Stimulated activated naive CD8-positive, alpha-beta T cell treated with anti-CD3 and anti-CD28 coated beads, Interleukin-15, Interleukin-2, amounts not matched to agents 100 ng/mL and 50 ng/mL, for 24 hours (primary cell): ENCODE results near the gene DNAJC5G.

ENCODE experiments used
- H3K27ac Mint-ChIP-seq: one replicate; pipeline ENCODE4 v1.8.0; 2021; ENCODE audit warnings: mild to moderate bottlenecking, mixed read lengths
- H3K27me3 Mint-ChIP-seq: one replicate; pipeline ENCODE4 v1.8.0; 2021; ENCODE audit warnings: mixed read lengths
- H3K36me3 Mint-ChIP-seq: one replicate; pipeline ENCODE4 v1.8.0; 2021; ENCODE audit warnings: low read depth, mixed read lengths
- H3K4me1 Mint-ChIP-seq: one replicate; pipeline ENCODE4 v1.8.0; 2021; ENCODE audit warnings: low read depth, mixed read lengths
- H3K4me3 Mint-ChIP-seq: one replicate; pipeline ENCODE4 v1.8.0; 2021; ENCODE audit warnings: mild to moderate bottlenecking, mixed read lengths
- H3K9me3 Mint-ChIP-seq: one replicate; pipeline ENCODE4 v1.8.0; 2021; ENCODE audit warnings: mixed read lengths

DNAJC5G gene

DNA sequence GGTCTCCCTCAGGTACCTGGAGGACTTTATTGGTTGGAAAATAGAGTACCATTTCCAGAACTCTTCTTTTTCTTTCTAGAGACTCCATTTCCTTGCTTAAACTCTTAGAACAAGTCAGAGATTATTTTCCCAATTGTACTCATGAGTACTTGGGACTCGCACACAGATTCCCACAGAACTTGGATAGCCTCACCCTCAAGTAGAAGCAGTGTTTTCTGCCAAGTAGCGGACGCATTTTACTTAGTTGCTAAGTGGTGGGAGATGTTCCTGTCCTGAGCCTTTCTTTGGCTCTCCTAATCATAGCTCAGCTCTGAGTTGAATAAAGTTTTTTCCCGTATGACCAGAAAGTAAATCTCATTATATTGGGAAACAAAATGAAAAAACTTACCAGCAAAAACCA lies 29.6 kb upstream of the DNAJC5G start:
- no peaks in the 10 kb centered on the region for H3K9me3 Mint-ChIP-seq
- no peaks in the 10 kb centered on the region for H3K4me1 Mint-ChIP-seq
- H3K4me3 Mint-ChIP-seq, result no peak overlapping the region
- H3K27me3 Mint-ChIP-seq, result no peaks in the 10 kb centered on the region
- no peak overlapping the region for H3K27ac Mint-ChIP-seq
- peaks cover 30% of the 10 kb centered on the region for H3K36me3 Mint-ChIP-seq

DNA sequence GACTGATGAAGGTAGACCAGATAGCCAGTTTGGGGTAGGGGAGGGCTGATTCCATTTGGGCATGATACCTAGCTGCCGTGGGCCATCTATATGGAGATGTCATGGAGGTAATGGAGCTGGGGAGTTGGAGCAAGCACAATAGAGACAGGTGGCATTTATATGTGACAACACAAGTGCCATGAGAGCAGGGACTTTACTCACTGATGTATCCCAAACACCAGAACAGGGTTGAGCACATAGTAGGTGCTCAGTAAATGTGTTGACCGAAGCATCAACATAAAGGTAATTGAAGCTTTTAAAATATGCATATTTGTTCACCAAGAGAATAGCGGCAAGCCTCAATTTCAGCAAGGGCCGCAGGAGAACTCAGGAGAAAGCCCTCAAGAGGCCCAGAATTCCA lies 27.3 kb upstream of the DNAJC5G start:
- Mint-ChIP-seq H3K9me3 (no peaks in the 10 kb centered on the region), H3K36me3 (peaks cover 11% of the 10 kb centered on the region), H3K4me3 (no peak overlapping the region), H3K4me1 (no peaks in the 10 kb centered on the region), H3K27me3 (no peaks in the 10 kb centered on the region), H3K27ac (no peak overlapping the region)

DNA sequence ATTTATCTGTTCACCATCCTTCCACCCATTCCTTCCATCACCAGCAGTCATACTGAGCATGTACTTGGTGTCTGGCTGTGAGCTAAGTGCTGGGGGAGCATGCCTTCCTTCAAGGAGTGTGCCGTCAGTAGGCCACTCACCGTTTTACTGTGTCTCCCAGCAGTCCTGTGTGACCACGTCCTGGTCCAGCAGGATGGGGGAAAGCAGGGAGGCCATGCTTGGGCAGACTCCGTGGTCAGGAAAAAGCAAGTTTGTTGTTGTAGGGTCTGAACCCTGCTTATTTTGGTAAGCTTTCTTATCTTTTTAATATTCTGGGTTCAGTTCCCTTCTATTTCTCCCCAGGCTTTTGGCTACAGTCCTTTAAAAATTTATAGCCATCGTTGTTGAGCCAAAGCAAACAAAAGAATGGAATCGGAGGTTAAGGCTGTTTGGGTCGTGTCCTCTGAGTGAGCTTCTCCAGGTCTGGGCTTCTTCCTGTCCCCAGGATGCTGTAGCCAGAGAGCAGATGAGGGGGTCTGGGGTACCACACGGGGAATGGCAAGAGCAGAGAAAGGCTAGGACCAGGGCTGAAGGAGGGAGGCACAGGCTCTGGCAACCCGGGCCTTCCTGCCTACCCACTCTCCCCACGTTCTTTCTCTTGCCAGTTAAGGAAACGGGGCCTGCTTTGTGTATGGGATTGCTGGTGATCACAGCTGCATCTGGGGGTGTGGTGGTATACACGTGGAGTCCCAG lies 25.9 kb upstream of the DNAJC5G start:
- no peaks in the 10 kb centered on the region for H3K9me3 Mint-ChIP-seq
- H3K4me3 Mint-ChIP-seq, result no peak overlapping the region
- H3K27me3 Mint-ChIP-seq, result no peaks in the 10 kb centered on the region
- H3K4me1 Mint-ChIP-seq, result no peaks in the 10 kb centered on the region
- H3K36me3 Mint-ChIP-seq, result peaks cover 1% of the 10 kb centered on the region
- no peak overlapping the region for H3K27ac Mint-ChIP-seq

DNA sequence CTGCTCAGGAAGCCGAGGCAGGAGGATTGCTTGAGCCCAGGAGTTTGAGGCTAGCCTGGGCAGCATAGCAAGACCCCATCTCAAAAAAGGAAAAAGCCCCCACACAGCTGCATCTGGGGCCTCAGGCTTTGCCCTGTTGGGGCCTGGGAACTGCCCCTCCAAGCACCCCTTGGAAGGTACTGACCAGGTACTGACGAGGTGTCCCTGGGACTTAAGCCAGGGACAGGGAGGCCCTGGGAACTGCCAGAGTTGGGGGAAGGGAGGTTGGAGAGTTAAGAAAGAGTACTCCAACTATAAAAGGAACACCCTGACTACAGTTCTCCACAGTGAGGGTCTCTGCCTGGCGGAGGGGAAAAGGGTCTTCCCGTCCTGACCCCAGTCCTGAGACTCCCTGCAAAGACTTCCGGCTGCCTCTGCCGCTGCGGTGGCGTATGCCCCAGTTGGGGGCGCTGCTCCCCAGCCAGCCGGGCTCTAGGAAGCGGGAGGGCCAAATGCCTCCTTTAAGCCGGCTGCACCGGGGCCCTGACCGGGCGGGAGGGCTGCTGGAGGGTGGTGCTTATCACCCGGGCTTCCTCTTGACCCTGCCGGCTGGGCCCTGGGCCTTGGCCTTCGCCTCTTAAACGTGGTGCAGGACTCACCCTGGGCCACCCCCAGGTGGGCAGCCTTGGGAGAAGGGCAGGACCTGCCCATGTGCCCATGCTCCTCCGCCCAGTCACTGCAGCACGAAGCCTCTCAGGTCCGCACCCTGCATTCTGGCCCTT lies 25.2 kb upstream of the DNAJC5G start:
- Mint-ChIP-seq H3K4me3 (no peak overlapping the region), H3K27me3 (peaks cover 7% of the 10 kb centered on the region), H3K36me3 (no peaks in the 10 kb centered on the region), H3K9me3 (no peaks in the 10 kb centered on the region), H3K4me1 (no peaks in the 10 kb centered on the region), H3K27ac (no peak overlapping the region)

DNA sequence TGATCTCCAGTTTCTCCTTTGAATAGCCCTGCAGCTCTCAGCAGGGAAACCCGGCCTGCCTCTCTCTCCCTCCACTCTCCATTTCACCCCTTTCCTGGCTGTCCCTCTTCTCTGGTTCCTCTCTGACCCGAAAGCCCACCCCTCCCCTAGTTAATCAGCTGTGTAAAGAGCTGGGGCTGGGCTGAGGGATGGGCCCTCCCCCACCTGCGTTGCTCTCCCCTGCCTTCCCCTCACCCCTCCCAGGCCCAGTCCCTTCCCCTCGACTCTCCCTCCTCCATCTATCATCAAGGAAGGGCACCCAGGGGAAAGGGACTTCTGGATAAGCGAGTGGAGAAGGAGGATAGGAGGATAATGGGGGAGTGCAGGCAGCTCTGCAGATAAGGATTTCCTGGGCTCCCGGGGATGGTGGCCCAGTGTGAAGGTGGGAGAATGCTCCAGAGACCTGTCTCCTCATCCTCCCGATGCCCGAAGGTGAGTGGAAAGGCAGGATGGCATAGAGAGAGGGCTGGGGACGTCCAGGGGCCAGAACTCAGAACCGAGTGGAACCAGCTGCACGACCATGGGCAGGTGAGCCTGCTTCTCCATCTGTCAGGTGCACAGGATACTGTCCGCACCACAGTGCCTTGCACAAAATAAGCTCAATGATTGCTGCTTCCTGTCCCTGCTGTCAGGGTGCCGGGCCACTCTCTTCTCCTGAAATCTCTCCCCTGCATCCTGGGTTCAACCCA lies 24.4 kb upstream of the DNAJC5G start:
- Mint-ChIP-seq H3K36me3 (no peaks in the 10 kb centered on the region), H3K27me3 (peaks cover 14% of the 10 kb centered on the region), H3K27ac (no peak overlapping the region), H3K9me3 (no peaks in the 10 kb centered on the region), H3K4me3 (no peak overlapping the region), H3K4me1 (no peaks in the 10 kb centered on the region)

DNA sequence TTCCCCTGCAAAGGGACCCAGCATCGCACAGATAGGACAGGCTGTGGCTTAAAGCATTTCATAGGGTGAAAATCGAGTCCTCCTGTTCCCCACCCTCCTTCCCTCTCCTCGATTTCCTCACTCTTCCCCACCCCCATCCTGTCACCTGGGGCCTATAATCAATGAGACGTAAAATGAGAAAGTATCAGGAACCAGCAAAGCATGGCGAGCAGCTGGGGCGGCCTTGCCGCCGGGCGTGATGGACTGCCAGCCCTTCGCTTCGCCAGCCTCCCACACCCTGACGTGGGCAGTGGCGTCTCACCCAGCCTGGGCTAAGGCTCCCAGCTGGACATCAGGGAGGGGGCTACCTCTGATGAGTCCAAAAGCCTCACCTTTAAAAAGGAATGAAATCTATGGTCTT lies 23.5 kb upstream of the DNAJC5G start:
- Mint-ChIP-seq H3K4me1 (no peaks in the 10 kb centered on the region), H3K27ac (no peak overlapping the region), H3K27me3 (peaks cover 14% of the 10 kb centered on the region), H3K4me3 (no peak overlapping the region), H3K36me3 (no peaks in the 10 kb centered on the region), H3K9me3 (no peaks in the 10 kb centered on the region)

DNA sequence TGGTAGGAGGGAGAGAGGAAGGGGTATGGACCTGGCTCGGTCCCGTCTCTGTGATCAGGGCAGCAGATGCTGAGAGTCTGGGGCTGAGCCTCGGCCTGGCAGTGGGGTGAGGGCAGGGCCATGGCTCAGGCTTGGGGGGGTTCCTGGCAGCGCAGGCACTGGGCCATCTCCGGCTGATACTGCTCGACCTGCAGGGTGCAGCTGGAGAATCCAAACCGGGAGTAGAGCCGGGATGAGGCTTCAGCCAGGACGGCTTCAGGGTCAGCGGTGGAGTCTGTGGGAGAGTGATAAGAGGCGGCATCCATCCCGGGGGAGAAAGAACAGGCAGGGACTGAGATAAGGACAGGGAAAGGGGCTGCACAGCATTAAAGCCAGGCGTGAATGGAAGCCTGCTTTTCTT lies 20.0 kb upstream of the DNAJC5G start:
- H3K4me3 Mint-ChIP-seq, result no peak overlapping the region
- no peaks in the 10 kb centered on the region for H3K36me3 Mint-ChIP-seq
- peaks cover 38% of the 10 kb centered on the region for H3K27me3 Mint-ChIP-seq
- no peaks in the 10 kb centered on the region for H3K9me3 Mint-ChIP-seq
- H3K4me1 Mint-ChIP-seq, result no peaks in the 10 kb centered on the region
- H3K27ac Mint-ChIP-seq, result no peak overlapping the region

DNA sequence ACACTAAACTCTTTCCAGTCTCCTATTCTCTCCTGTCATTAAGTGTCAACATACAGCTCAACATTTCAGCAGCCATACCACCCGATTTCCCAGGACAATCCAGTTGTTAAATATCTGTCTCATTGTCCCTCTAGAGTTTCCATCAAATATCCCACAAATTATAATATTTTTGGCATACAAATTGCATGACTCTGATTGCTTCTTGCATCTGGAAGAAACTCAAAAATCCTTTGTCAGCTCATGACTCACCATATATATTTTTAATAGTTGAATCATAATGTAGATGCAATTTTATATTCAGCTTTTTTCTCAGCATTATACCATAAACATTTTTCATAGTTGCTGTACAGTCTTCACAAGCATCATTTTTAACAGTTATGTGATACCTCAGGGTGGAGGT lies 19.6 kb upstream of the DNAJC5G start:
- Mint-ChIP-seq H3K36me3 (no peaks in the 10 kb centered on the region), H3K27me3 (peaks cover 43% of the 10 kb centered on the region), H3K4me1 (no peaks in the 10 kb centered on the region), H3K4me3 (no peak overlapping the region), H3K27ac (no peak overlapping the region), H3K9me3 (no peaks in the 10 kb centered on the region)

DNA sequence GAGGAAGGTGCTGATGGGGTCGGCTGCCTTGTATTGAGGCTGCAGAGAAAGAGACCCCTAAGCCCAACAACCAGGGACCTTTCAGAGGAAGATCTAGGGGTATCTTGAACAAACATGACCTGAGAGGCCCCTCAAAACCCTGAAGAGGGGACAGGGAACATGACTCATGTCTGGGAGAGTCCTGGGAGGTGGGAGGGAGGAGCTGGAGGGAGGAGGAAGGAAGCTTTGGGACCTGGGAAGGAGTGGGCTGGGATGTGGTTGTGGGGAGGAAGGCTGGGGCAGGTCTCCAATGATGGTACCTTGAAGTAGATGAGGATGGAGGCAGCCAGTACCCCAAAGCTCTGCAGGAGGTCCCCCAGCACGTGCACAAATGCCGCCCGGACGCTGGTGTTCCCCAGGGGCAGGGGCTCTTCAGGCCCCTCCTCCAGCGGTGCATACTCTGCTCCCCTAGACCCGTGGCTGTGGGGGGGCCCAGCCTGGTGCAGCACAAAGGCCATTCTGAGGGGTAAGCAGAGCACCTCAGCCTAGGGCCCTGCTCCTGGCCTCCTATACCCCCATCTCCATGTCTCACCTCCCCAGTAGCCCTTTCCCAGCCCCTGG lies 18.3 kb upstream of the DNAJC5G start:
- Mint-ChIP-seq H3K4me1 (peaks cover 10% of the 10 kb centered on the region), H3K27ac (no peak overlapping the region), H3K9me3 (no peaks in the 10 kb centered on the region), H3K36me3 (no peaks in the 10 kb centered on the region), H3K4me3 (no peak overlapping the region), H3K27me3 (peaks cover 56% of the 10 kb centered on the region)

DNA sequence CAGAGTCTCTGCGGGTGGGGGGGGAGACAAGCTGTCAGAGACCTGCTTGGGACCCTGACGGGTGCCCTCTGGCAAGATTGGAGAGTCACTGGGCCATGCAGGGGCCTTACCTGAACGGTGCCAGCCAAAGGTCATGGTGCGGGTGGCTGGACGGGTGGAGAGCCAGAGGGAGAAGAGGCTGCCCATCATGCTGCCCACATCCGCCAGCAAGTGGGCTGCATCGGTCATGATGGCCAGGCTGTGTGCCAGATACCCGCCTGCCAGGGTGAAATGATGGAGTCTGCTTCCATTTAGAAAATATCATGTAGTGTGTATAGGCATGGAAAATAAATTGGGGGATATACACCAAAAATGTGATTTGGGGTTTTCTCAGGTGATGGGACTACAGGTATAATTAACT lies 17.2 kb upstream of the DNAJC5G start:
- H3K27me3 Mint-ChIP-seq, result peaks cover 57% of the 10 kb centered on the region
- H3K36me3 Mint-ChIP-seq, result no peaks in the 10 kb centered on the region
- peaks cover 11% of the 10 kb centered on the region for H3K4me1 Mint-ChIP-seq
- no peaks in the 10 kb centered on the region for H3K9me3 Mint-ChIP-seq
- no peak overlapping the region for H3K4me3 Mint-ChIP-seq
- no peak overlapping the region for H3K27ac Mint-ChIP-seq

DNA sequence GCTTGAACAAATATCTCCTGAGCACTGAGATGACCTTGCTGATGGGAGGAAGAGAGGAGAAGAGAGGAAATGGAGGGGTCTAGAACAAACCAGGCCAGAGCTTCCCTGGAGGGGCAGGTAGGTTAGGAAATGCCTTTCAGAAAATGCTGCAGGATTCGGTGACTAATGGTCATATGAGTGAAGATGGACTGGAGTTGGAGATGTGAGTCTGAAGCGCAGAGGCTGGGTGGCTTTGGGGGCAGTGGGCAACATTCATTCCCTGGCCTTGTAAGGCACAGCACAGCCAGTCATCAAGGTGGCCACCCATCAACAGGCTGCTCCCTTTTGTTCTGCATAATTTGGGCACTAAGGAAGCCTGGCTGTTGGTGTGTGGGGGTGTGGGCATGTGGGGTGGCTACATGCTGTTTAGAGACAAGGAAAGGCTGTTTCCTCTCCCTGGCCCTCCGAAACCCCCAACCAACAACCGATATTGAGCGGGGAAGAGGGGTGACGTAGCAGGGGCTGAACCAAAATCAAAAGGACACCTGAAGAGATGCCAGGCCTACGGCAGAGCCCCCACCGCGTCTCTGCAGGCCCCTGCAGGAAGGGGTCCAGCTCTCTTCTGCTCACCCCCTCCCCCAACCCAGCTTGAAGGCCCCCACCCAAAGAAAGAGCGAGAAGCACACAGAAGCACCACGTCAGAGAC lies 13.8 kb upstream of the DNAJC5G start:
- Mint-ChIP-seq H3K4me1 (peaks cover 29% of the 10 kb centered on the region), H3K27ac (peak overlapping the region; percentile 39), H3K4me3 (peak overlapping the region; percentile 47), H3K36me3 (no peaks in the 10 kb centered on the region), H3K9me3 (no peaks in the 10 kb centered on the region), H3K27me3 (peaks cover 56% of the 10 kb centered on the region)

DNA sequence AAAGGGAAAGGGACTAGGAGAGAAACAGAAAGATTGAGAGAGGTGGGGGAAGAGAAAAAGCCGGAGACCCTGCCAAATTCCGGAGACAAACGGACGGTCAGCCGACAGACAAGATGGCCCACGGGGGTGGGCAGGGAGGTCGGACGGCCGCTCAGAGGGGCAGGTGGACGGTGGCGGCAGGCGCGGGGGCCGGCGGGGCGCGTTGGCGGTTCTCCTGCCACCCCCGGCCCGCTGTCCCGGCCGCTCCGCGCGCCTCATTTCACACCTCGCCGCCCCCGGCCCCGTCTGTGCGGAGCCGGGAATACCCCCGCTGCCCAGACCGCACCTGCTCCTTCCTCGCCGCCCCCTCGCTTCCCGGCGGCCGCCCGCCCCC lies 13.3 kb upstream of the DNAJC5G start:
- Mint-ChIP-seq H3K27ac (no peak overlapping the region), H3K27me3 (peaks cover 56% of the 10 kb centered on the region)

DNA sequence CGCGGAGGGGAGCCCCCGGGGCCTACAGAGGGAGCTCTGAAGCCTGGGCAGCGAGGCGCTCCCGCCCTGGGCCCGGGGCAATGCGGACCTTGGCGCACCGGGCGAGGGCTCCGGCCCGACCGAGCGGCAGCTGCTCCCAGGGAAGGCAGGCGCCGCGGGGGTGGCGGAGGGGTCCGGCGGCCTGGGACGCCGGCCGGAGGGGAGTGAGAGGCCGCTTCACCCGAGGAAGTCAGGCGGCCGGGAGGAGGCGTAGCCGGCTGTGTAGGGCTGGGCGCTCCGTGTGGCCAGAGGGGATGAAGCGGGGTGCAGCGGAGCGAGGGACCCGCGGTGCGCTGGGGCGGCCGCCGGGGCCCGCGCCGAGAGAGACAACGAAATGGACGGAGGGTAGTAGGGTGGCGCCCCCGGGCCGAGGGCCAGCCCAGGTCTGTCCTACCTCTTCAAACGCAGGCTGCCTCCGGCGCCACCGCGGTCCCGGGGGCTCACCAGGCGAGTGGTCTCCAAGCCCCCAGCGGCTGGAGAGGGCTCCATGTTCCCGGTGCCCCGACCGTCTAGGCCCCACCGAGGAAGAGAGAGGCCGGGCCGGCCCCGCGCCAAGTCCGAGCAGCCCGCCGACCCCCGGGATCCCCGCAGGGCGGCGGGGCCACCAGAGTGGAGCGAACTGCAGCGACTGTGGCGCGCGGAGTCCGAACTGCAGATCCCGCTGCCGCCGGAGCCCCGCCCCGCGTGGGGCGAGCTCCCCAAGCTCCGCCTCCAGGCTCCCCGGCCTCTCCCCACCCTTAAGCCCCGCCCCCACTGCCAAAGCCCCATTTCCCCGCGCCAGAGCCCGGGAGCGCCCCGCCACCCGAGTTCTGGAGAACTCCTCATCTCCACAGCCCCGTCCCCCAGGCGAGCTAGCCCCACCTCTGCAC lies 12.6 kb upstream of the DNAJC5G start, which contains the start of gene SLC30A3:
SLC30A3 (minus strand) TSS at position 669 of the 908 bp plus-strand sequence; CDS start at position 528, 141 bp downstream.
- Mint-ChIP-seq H3K27me3 (peaks cover 51% of the 10 kb centered on the region), H3K9me3 (no peaks in the 10 kb centered on the region), H3K27ac (peak within 1 kb of the TSS; percentile 80), H3K4me3 (peak within 1 kb of the TSS; percentile 85), H3K4me1 (peaks cover 29% of the 10 kb centered on the region), H3K36me3 (no peaks in the 10 kb centered on the region)

More for the DNA sequence above, 13.3 kb upstream of the DNAJC5G start:
- H3K36me3 Mint-ChIP-seq, result no peaks in the 10 kb centered on the region
- H3K4me1 Mint-ChIP-seq, result peaks cover 29% of the 10 kb centered on the region
- peak overlapping the region; percentile 47 for H3K4me3 Mint-ChIP-seq
- H3K9me3 Mint-ChIP-seq, result no peaks in the 10 kb centered on the region
